Fibroblast of mammary gland (primary cell): ENCODE data around the gene JAZF1.
A peak's percentile ranks its signal among the peaks of the same experiment; 100 is the strongest.

Experiments
- DNase-seq: peaks from one replicate; pipeline ENCODE4 v3.0.0-alpha.2; 2010; ENCODE audit warnings: low read depth
- H3K4me3 ChIP-seq: 2 replicates; pipeline ENCODE4 v1.5.1; 2011; ENCODE audit warnings: low read depth, mild to moderate bottlenecking, low read length, moderate library complexity; ENCODE audit not compliant: control insufficient read depth
- TF ChIP-seq, protein P1 (sequence below): conservative IDR thresholded peaks from 2 replicates; pipeline ENCODE4 v1.5.1; 2011; ENCODE audit warnings: low read depth, low read length, inconsistent platforms; ENCODE audit not compliant: control insufficient read depth, insufficient read depth

The JAZF1 gene

DNA sequence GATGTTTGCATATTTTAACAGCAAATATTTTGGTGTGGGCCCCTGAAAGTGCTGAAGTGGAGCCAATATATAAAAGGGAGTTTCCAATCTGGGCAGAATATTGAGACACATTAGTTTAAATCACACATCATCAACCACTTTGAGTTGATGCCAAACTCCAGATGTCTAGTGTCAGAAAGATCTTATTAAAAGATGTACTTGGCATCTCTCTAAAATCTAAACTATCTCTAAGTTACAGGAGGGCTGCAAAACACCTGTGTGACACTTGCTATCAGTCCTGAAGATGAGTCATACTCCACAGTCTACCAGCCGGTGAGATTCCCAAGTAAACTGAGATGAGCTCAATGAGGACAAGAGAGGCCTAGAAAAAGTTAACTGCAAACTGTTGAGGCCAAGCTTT lies 11.4 kb downstream of the JAZF1 start:
- peak; percentile 42 for DNase-seq
- no peak overlapping the region for H3K4me3 ChIP-seq
- TF ChIP-seq, protein P1, sequence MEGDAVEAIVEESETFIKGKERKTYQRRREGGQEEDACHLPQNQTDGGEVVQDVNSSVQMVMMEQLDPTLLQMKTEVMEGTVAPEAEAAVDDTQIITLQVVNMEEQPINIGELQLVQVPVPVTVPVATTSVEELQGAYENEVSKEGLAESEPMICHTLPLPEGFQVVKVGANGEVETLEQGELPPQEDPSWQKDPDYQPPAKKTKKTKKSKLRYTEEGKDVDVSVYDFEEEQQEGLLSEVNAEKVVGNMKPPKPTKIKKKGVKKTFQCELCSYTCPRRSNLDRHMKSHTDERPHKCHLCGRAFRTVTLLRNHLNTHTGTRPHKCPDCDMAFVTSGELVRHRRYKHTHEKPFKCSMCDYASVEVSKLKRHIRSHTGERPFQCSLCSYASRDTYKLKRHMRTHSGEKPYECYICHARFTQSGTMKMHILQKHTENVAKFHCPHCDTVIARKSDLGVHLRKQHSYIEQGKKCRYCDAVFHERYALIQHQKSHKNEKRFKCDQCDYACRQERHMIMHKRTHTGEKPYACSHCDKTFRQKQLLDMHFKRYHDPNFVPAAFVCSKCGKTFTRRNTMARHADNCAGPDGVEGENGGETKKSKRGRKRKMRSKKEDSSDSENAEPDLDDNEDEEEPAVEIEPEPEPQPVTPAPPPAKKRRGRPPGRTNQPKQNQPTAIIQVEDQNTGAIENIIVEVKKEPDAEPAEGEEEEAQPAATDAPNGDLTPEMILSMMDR: no peak

GRCh38 chr7:28168393-28169158 lies 12.0 kb downstream of the JAZF1 start:
- TF ChIP-seq, protein P1: no peak
- DNase-seq: peak; percentile 51
- H3K4me3 ChIP-seq: no peak overlapping the region

GRCh38 chr7:28166982-28167715 lies 13.4 kb downstream of the JAZF1 start:
- peak; percentile 35 for DNase-seq
- TF ChIP-seq, protein P1: no peak
- H3K4me3 ChIP-seq: no peak overlapping the region

DNA sequence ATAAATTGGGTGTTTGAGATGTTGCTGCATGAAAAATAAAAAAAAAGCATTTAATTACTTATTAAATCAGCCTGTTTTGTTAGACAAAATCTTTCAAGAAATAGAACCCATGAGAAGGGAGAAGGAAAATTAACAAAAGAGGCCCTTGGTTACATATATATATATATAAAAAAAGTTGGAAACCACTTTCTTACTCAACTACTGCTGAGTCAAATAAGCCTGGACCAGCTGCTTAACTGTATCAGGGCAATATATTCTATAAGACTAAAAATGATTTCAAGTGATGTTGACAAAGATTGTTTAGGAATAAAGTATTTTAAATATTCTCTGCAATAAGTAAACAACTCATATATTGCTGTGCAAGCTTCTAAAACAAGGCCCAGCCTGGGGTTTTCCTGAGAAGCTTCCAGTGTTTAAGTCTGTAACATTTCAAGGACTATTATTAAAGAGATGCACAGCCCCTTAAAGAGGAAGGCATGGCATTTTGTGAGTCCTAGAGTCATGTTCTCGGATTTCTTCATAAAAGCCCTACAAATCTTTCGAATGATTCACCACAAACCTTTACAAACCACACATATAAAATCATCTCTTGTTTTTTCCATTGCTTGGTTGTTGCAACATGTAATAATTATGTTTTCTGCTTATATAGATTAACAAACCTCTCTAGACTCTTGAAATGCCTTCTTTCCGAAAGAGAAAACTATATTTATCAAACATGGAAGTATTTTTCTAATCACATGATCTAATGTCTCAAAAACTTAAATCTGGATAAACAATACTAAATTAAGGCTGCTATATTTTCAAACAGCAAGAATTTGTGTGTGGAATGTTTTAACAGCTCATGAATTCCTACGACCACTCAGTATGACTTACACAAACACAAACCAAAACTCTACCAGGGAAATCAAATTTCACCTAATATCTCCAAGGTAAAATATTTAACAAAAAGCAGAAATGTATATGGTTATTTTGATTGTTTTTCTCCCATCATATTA lies 14.3 kb downstream of the JAZF1 start:
- H3K4me3 ChIP-seq: no peak overlapping the region
- TF ChIP-seq, protein P1: no peak
- DNase-seq: peak; percentile 86

- no peak overlapping the region for H3K4me3 ChIP-seq
- TF ChIP-seq, protein P1: no peak
- no peak for DNase-seq
Observed at GRCh38 chr7:28165261-28165660, 15.3 kb downstream of the JAZF1 start.

GRCh38 chr7:28163949-28164348 lies 16.6 kb downstream of the JAZF1 start:
- TF ChIP-seq, protein P1: no peak
- DNase-seq: peak; percentile 88
- no peak overlapping the region for H3K4me3 ChIP-seq
